ENCODE data around the gene LRBA.

LRBA gene

DNA sequence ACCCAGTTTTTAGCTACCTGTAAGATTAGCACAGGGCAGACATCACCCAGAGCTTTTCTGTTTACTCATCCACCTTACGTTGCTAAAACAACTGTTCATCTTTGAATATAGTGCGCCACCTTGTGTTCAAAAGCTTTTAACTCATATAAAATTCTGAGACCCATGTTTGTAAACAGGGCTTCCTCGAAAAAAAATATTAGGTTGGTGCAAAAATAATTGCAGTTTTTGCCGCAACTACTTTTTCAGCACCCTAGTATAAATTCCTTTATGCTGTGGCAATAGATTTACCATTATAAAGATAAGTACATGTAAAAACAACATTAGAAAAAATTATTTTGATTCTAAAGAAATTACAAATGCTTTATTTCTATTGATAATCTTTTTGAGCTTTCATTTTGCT, 147.9 kb downstream of the LRBA start:
- DNase-seq: peak; percentile 32 to 51

DNA sequence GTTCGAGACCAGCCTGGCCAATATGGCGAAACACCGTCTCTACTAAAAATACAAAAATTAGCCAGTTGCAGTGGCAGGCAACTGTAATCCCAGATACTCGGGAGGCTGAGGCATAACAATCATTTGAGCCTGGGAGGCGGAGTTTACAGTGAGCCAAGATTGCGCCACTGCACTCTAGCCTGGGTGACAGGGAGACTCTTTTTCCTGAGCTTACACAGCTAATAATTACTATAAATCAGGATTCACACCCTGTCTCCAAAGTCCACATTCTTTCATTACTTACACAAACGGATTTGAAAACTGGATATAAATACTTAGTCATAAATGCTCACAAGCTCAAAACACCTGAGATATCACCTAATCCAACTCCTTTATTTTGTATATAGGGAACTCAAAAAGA, 151.6 kb downstream of the LRBA start:
- DNase-seq: no peak

DNA sequence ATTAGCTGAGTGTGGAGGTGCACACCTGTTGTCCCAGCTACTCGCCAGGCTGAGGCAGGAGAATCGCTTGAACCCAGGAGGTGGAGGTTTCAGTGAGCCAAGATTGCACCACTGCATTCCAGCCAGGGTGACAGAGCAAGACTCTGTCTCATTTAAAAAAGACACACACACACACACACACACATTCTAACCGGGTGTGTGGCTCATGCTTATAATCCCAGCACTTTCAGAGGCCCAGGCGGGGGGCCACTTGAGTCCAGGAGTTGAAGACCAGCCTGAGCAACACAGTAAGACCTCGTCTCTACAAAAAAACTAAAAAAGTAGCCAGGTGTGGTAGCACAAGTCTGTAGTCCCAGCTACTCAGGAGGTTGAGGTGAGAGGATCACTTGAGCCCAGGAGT, 152.3 kb downstream of the LRBA start:
- DNase-seq: no peak

DNA sequence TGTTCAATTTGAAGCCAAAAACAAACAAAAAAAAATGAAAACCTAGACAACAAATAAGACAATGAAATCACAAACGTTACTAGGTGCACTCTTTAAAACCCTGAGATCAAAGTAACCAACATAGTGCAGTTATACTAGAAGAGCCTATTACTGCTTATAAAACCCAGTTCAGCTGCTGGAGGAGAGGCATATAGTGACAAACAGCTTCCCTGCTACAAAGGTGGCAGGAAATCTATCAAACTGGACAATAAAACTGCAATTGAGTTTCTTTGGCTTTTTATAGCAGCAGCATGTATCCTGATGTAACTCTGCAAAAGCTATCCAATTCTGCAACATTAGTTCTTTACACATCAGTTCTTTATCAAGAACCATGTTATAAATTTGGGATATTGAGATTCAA, 155.6 kb downstream of the LRBA start:
- no peak for DNase-seq

DNA sequence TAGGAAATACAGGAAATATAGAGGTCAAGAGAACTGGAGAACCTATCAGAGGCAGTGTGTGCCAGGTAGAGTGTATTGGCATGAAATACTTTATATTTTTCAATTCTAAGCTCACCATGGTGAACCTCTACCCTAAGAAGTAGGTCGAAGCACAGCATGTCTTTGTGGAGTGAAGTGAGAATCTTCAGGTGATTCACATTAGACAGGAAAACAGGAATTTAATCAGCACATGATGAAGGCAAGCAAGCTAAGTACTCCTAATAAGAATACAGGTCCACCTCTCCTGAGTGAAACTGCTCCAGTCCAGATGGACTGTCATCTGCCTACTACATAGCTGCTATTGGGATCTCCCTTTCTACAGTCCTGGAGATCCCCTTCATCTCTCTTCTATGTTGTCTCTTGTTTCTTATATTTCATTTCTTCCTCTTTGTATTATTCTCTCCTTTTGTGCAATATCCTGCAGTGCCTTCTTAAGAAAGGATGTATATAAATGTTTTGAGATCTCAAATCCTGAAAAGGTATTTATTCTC, 159.0 kb downstream of the LRBA start:
- DNase-seq: no peak

DNA sequence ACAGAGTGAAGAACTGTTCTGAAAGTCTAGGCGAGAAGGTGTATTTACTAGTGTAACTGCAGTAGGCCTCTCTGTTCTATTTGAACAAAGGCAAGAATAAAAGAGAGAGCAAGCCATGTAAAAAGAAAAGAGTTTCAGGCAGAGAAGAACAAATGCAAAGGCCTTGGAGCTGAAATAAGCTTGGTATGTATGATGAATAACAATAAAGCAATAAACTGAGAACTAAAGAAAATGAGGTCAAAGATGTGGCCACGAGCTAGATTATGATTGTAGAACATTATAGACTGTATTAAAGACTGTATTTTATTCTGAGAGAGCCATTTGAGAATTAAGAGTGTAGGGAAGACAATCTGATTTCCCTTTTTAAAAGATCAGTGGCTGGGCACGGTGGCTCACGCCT, 160.5 kb downstream of the LRBA start:
- DNase-seq: no peak

GRCh38 chr4:150853882-150854281, 161.2 kb downstream of the LRBA start:
- DNase-seq: no peak

DNA sequence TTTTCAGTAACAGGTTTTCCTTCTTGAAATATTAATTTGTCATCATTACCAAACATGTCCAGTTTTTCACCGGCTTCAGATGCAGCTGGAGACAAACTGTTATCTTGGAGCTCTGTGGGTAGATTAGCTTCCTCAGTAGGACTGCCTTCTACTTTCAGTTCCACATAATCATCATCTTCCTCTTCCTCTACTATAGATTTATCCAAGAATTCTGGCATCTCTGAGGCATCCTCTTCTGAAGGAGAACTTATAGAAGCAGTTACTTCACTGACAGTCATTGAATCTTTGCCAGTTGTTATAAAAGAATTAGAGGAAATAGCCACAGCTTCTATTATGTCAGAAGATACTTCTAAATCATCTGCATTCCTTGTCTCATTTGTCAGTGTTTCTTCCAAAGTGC, 162.9 kb downstream of the LRBA start:
- DNase-seq: no peak

GRCh38 chr4:150849016-150849415, 166.1 kb downstream of the LRBA start:
- DNase-seq: no peak

GRCh38 chr4:150828159-150828558, 186.9 kb downstream of the LRBA start:
- DNase-seq: peak; percentile 20 to 43

- no peak for DNase-seq
These were observed 187.9 kb downstream of the LRBA start for GRCh38 chr4:150827226-150827625.

DNA sequence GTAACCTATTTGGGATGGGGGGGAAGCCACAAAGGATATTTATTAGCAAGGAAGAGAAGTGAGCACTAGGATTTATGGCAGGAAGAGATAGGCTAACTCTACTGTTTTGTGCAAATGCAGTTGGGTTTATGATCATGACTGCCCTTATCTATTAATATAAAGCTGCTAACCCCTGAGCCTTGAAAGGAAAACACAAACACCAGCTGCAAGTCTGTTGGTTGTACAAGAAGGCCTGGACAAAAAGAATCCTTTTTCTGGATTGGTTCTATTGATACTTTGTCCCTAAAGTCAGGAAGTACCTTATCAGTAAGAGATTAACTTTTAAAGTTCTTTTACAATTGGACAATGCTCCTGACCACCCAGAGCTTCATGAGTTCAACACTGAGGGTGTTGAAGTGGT, 188.8 kb downstream of the LRBA start:
- no peak for DNase-seq

- no peak for DNase-seq
These were observed 192.7 kb downstream of the LRBA start for GRCh38 chr4:150822407-150822806.

- DNase-seq: no peak
These were observed 193.4 kb downstream of the LRBA start for GRCh38 chr4:150821641-150822040.

GRCh38 chr4:150820409-150820808, 194.7 kb downstream of the LRBA start:
- DNase-seq: no peak

- DNase-seq: no peak
These were observed 196.4 kb downstream of the LRBA start for GRCh38 chr4:150818661-150819060.

DNA sequence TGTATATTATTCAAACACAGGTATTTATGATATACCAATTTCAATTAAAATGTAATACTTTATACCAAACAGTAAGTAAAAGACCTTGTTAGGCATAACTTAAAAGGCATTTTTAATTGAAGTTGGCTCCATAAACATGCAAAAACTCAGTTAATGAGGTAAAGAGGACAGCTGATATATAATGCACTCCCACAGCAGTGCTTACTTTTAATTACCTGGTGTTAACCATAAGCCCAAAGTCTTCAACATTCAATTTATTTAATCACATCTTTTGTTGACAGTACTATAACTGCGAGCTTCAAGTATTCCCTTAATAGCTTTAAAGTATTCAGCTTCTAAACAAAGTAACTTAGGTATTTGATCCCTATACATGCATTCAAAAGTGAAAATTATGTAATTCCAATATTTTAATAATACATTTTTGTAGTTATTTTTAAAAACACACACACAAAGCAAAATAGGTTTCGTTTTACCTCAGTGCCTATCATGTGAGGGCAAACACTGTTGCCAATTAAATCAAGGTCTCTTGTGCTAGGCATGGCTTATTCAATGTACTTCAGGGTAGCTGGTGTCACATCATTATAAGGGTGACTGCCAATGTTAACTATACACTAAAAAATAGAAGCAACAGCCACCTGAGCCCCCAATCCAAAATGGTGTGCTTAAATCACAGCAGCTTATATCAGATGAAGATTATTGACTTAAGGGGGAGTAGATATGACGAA, 197.1 kb downstream of the LRBA start:
- no peak for DNase-seq

DNA sequence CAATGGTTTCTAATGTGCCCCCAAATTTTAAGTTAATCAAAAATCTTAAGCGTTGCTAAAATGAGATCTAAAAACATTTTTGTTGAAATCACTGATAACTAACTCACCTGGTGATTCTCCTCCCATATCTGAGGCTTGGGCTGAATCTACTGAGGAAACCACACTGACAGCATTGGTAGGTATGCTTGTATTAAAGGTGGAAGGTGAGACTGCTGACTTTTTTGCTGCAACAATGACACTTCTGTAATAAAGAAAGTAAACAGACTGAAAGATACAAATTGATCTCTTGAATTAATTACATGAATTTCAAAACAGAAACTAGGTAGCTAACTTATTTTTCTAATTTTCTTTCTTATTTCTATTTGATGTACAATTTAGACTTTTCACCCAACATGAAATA, 198.1 kb downstream of the LRBA start:
- DNase-seq: no peak

DNA sequence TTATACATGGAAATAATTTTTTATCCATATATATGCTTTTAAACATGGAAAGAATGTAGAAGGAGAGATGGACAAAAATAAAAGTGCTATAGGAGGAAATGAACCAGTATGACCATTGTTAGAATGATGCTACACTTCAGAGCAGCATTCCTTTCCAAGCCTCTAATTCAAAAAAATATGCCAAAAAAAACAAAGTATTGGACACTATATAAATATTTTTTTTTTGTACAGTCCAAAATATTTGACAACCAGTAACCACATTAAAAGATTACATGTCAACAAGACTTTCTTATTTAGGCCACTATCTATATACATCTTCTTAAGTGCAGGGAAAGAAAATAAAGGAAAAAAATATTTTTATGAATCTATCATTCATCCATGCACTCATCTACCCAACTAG, 198.6 kb downstream of the LRBA start:
- DNase-seq: no peak

DNA sequence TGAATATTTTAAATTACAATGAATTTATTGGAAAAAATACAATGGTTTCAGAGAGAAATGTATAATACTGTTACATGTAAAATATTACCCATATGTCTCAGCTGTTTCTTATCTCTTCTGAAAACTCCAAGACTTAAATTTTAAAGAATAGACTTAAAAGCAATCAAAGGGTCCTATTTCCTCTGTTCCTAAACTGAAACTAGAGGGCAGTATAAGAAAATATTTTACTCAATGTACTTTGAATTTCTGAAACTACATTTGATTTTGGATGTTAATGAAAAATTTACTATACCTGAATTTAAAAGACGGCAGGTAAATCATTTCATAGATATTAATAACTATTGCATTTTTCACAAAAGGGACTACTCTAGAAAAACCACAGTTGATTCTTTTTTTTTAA, 200.2 kb downstream of the LRBA start:
- DNase-seq: no peak

DNA sequence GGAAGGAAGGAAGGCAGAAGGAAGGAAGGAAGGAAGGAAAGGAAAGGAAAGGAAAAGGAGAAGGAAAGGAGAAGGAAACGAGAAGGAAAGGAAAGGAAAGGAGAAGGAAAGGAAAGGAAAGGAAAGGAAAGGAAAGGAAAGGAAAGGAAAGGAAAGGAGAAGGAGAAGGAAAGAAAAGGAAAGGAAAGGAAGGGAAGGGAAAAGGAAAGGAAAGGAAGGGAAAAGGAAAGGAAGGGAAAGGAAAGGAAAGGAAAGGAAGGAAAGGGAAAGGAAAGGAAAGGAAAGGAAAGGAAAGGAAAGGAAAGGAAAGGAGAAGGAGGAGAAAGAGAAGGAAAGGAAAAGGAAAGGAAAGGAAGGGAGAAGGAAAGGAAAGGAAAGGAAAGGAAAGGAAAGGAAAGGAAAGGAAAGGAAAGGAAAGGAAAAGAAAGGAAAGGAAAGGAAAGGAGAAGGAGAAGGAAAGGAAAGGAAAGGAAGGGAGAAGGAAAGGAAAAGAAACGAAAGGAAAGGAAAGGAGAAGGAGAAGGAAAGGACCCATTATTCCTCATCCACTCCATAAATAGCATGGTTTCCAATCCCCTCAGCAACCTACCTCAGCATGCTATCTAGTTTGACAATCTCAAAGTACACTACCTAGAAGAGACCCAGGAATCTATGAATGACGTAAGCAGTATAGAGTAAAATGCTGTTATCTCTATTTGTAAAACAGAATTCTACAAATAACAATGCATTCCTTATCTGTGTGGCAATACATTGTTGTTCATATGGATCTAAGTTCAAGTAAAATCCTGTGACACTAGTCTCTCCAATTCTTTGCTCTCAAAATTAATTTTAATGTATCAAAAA, 209.7 kb downstream of the LRBA start:
- no peak for DNase-seq

DNA sequence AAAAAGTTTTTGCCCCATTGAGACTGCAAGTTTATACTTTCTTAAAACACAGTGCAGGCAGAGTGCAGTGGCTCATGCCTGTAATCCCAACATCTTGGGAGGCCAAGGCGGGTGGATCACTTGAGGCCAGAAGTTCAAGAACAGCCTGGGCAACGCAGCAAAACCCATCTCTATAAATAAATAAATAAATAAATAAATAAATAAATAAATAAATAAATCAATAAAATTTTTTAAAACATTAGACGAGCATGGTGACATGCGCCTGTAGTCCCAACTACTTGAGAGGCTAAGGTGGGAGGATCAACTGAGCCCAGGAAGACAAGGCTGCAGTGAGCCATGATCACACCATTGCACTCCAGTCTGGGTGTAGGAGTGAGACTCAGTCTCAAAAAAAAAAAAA, 213.3 kb downstream of the LRBA start:
- DNase-seq: no peak

DNA sequence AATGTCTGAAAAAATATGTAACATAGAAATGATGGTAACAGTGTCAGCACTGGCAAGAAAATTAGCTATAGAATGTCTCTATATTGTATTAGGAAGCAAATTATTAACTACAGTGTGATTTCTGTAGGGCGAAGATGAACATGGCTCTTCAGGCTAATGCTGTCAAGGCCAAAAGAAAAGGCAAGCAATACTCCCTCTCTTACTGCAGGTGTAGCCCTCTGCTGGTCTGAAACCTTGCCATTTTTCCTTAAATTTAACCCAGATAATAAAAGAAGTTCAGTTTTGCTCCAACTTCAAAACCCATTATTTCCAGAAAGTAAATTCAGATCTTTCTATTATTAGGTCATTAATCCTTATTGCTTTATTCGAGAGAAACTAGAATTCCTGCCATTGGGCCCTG, 215.9 kb downstream of the LRBA start:
- DNase-seq: no peak

DNA sequence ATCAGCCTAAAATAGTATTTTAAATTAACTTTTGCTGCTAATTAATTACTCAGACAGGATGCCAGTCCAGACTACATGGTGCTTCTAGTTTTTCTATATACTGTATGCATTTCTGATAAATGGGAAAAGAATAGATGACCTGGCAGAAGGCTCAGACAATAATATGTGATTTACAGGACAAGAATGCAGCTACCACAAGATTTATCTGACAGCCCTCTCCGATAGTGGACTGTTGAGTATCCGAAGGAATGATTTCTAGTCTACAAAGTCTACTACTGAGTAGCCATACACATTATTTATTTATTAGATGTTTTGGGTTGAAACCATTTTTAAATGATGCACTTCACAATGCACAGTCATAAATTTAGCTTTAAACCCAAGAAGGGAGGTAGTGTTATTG, 220.4 kb downstream of the LRBA start:
- no peak for DNase-seq

Measured in activated CD4-positive, alpha-beta T cell treated with anti-CD3 and anti-CD28 coated beads for 4 hours (primary cell).